ENCODE results near the gene FOSL1. TPM values are rescaled to one million over a fixed set of nuclear protein-coding genes. Genes with fewer than 3 reads are reported as not detected.

FOSL1 gene
- total RNA-seq, 2 experiments from 2014 or later: 0.88 TPM; not detected in 1

- Histone ChIP-seq H4K20me1 (ENCODE audit: insufficient read depth, low read length) (no peaks in the 10 kb centered on the region), H2AFZ (ENCODE audit: low read length) (peak overlapping the region; percentile 64; the same call in 1 of the 2 replicates), H3K27ac (ENCODE audit: low read depth, low read length, poor library complexity, severe bottlenecking) (no peak overlapping the region), H3K4me2 (ENCODE audit: low read length) (peak overlapping the region; percentile 53; the same call in 1 of the 2 replicates), H3K79me2 (ENCODE audit: insufficient read depth, low read depth, low read length) (no peaks in the 10 kb centered on the region), H3K36me3 (ENCODE audit: insufficient read depth, low read length) (no peaks in the 10 kb centered on the region), H3K4me3 (ENCODE audit: low read depth, low read length, poor library complexity, severe bottlenecking) (no peak overlapping the region), H3K9me3 (ENCODE audit: low read length) (no peaks in the 10 kb centered on the region), H3K9me2 (ENCODE audit: insufficient read depth, low read length) (no peaks in the 10 kb centered on the region), H3K4me1 (ENCODE audit: insufficient read depth, low read length, poor library complexity, severe bottlenecking) (peaks cover 14% of the 10 kb centered on the region)
- DNase-seq (ENCODE audit: low spot score): peak; percentile 16
- POLR2A ChIA-PET: interaction anchor here (0.6 kb wide), 1 partner anchor 44 kb away, joined by 3 read pairs; no protein-coding TSS in a partner anchor
- no TSS peak for BruUV-seq (replicated peaks)
- TF ChIP-seq CTCF (conservative IDR thresholded peaks at IDR 0.05; ENCODE audit: low read length): no peak
- TF ChIP-seq EZH2phosphoT487 (IDR thresholded peaks at IDR 0.05; ENCODE audit: borderline replicate concordance, low read depth, low read length): no peak
- intact Hi-C loops (cut with micrococcal nuclease; ENCODE audit: unreplicated experiment): no loop called here
- CTCF ChIA-PET (ENCODE audit: unreplicated experiment): no interaction called here
Measured at GRCh38 chr11:65928667-65929066, 28.5 kb upstream of the FOSL1 start.

- DNase-seq (ENCODE audit: low spot score): peak; percentile 46
- POLR2A ChIA-PET: interaction anchor here (0.6 kb wide), 1 partner anchor 13 kb away, joined by 3 read pairs; no protein-coding TSS in a partner anchor
- H3K4me1 ChIP-seq (ENCODE audit: insufficient read depth, low read length, poor library complexity, severe bottlenecking): peaks cover 14% of the 10 kb centered on the region
- no peaks in the 10 kb centered on the region for H3K9me2 ChIP-seq (ENCODE audit: insufficient read depth, low read length)
- CTCF ChIA-PET (ENCODE audit: unreplicated experiment): no interaction called here
- H3K4me3 ChIP-seq (ENCODE audit: low read depth, low read length, poor library complexity, severe bottlenecking): peak overlapping the region; percentile 15
- TF ChIP-seq EZH2phosphoT487 (IDR thresholded peaks at IDR 0.05; ENCODE audit: borderline replicate concordance, low read depth, low read length): no peak
- no peak for TF ChIP-seq CTCF (conservative IDR thresholded peaks at IDR 0.05; ENCODE audit: low read length)
- intact Hi-C loops (cut with micrococcal nuclease; ENCODE audit: unreplicated experiment): no loop called here
- peak overlapping the region; percentile 53; the same call in 1 of the 2 replicates for H3K4me2 ChIP-seq (ENCODE audit: low read length)
- no peaks in the 10 kb centered on the region for H3K79me2 ChIP-seq (ENCODE audit: insufficient read depth, low read depth, low read length)
- no peak overlapping the region for H3K27ac ChIP-seq (ENCODE audit: low read depth, low read length, poor library complexity, severe bottlenecking)
- H4K20me1 ChIP-seq (ENCODE audit: insufficient read depth, low read length): no peaks in the 10 kb centered on the region
- no TSS peak for BruUV-seq (replicated peaks)
- no peaks in the 10 kb centered on the region for H3K9me3 ChIP-seq (ENCODE audit: low read length)
- H2AFZ ChIP-seq (ENCODE audit: low read length): peak overlapping the region; percentile 64; the same call in 1 of the 2 replicates
- H3K36me3 ChIP-seq (ENCODE audit: insufficient read depth, low read length): 0 out of 2 replicates have a peak, but pooled peaks cover 2% of the 10 kb centered on the region
Measured at GRCh38 chr11:65927904-65928397, 27.8 kb upstream of the FOSL1 start.

GRCh38 chr11:65925397-65925796 is 25.2 kb upstream of the FOSL1 start:
- POLR2A ChIA-PET: interaction anchor here (0.7 kb wide), 1 partner anchor 45 kb away, joined by 3 read pairs; no protein-coding TSS in a partner anchor
- Histone ChIP-seq H3K4me2 (ENCODE audit: low read length) (no peak overlapping the region), H2AFZ (ENCODE audit: low read length) (no peak overlapping the region), H3K9me3 (ENCODE audit: low read length) (no peaks in the 10 kb centered on the region), H3K4me3 (ENCODE audit: low read depth, low read length, poor library complexity, severe bottlenecking) (no peak overlapping the region), H3K4me1 (ENCODE audit: insufficient read depth, low read length, poor library complexity, severe bottlenecking) (peaks cover 19% of the 10 kb centered on the region), H3K9me2 (ENCODE audit: insufficient read depth, low read length) (no peaks in the 10 kb centered on the region), H3K79me2 (ENCODE audit: insufficient read depth, low read depth, low read length) (no peaks in the 10 kb centered on the region), H4K20me1 (ENCODE audit: insufficient read depth, low read length) (no peaks in the 10 kb centered on the region), H3K27ac (ENCODE audit: low read depth, low read length, poor library complexity, severe bottlenecking) (no peak overlapping the region), H3K36me3 (ENCODE audit: insufficient read depth, low read length) (peaks cover 8% of the 10 kb centered on the region; the same call in 1 of the 2 replicates)
- CTCF ChIA-PET (ENCODE audit: unreplicated experiment): no interaction called here
- no TSS peak for BruUV-seq (replicated peaks)
- DNase-seq (ENCODE audit: low spot score): no peak
- TF ChIP-seq EZH2phosphoT487 (IDR thresholded peaks at IDR 0.05; ENCODE audit: borderline replicate concordance, low read depth, low read length) (no peak), CTCF (conservative IDR thresholded peaks at IDR 0.05; ENCODE audit: low read length) (no peak)
- intact Hi-C loops (cut with micrococcal nuclease; ENCODE audit: unreplicated experiment): no loop called here

Measured in OCI-LY7 (cell line).